AG09319 (cell line): ENCODE measurements around the gene GNAZ.

ENCODE experiments used
- DNase-seq: peaks from one replicate; pipeline ENCODE4 v3.0.0-alpha.2; 2010; ENCODE audit warnings: low read depth; ENCODE audit errors: extremely low read depth
- CTCF ChIP-seq: IDR thresholded peaks from 2 replicates; pipeline ENCODE4 v1.5.1; 2011; ENCODE audit warnings: low read depth, mild to moderate bottlenecking, inconsistent platforms, low read length, moderate library complexity

Gene GNAZ

GRCh38 chr22:23099531-23099804 lies 29.1 kb downstream of the GNAZ start:
- no peak for TF ChIP-seq CTCF
- DNase-seq, result no peak

GRCh38 chr22:23100124-23100801 lies 29.9 kb downstream of the GNAZ start:
- TF ChIP-seq CTCF, result no peak
- no peak for DNase-seq

DNA sequence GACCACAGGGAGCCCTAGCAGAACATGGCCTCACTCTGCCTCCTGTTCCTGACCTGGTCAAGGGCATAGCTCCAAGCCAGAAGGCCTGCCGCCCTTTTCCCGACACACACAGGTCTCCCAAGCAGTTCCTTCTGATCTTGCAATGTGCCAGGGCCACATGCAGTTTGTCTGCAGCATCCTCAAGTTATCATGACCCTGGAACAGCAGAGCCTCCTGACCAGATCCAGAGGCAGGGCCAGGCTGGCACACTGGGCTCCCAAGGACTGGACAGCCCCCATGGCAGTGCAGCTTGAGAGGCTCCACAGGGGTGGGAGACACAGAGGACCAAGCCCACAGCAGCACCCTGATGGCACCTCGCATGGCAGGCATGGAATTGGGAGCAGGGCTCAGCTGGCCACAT lies 31.2 kb downstream of the GNAZ start:
- DNase-seq, result no peak
- no peak for TF ChIP-seq CTCF

DNA sequence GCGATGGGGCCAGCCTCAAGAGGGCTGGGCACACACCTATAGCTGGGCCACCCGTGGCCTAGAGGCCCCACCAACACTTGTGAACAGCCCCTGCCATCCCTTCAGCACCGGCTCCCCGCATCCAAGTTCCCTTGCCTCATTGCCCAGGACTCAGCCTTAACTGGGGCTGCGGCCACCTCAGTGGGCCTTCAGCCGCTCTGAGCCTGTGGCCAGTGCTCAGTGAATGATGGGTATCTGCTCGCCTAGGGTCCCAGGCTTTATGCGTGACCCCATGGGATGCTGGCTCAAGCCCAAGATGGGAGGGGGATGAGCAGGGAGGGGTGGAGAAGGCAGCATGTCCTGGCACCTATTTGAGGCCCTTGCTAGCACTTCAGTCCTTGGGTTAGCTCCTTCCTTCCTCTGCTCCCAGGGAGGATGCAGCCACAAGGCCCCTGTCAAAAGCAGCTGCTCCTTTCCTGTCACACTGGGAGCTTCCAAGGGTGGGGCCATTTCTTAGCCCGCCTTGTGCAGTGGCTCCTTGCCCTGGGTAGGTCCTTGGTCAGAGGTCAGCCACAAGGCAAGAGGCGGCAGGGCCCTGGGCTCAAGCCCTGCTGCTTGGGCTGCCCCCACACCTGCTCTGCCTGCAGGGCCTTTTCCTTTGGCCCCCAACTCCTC lies 31.8 kb downstream of the GNAZ start:
- DNase-seq, result no peak
- no peak for TF ChIP-seq CTCF

- no peak for TF ChIP-seq CTCF
- no peak for DNase-seq
Measured at GRCh38 chr22:23102776-23103175, 32.5 kb downstream of the GNAZ start.

GRCh38 chr22:23103199-23103954 lies 33.1 kb downstream of the GNAZ start:
- DNase-seq, result no peak
- TF ChIP-seq CTCF, result no peak
